Loucy (cell line): ENCODE data around the gene BAZ1A.

Experiments used
- H2AFZ ChIP-seq: fragments of 200-600 bp; sonication (generic); 2 replicates; pipeline ENCODE4 v1.6.0; 2016; ENCODE audit warnings: antibody characterized with exemption, mild to moderate bottlenecking, low read length, moderate library complexity
- H3F3A ChIP-seq: fragments of 200-600 bp; 2 replicates; pipeline ENCODE4 v1.6.0; 2016; ENCODE audit warnings: antibody characterized with exemption, low read depth, mild to moderate bottlenecking
- H3K27me3 ChIP-seq: fragments of 200-600 bp; sonication (generic); 2 replicates; pipeline ENCODE4 v1.6.1; 2014; ENCODE audit warnings: low read length, mild to moderate bottlenecking; ENCODE audit not compliant: insufficient read depth, poor library complexity, severe bottlenecking
- H3K36me3 ChIP-seq: fragments of 200-600 bp; sonication (generic); 2 replicates; pipeline ENCODE4 v1.6.1; 2016; ENCODE audit warnings: low read length; ENCODE audit not compliant: insufficient read depth
- H3K4me1 ChIP-seq: fragments of 200-600 bp; sonication (generic); 2 replicates; pipeline ENCODE4 v1.5.1; 2014; ENCODE audit warnings: low read length, mild to moderate bottlenecking; ENCODE audit not compliant: insufficient read depth, poor library complexity, severe bottlenecking
- H3K4me2 ChIP-seq: fragments of 200-600 bp; sonication (generic); 2 replicates; pipeline ENCODE4 v1.6.0; 2014; ENCODE audit warnings: antibody characterized with exemption, low read length, low read depth, mild to moderate bottlenecking; ENCODE audit not compliant: poor library complexity, severe bottlenecking
- H3K4me3 ChIP-seq: fragments of 200-600 bp; sonication (generic); 2 replicates; pipeline ENCODE4 v1.5.1; 2014; ENCODE audit warnings: low read length, mild to moderate bottlenecking, mixed read lengths; ENCODE audit not compliant: poor library complexity, severe bottlenecking
- H3K79me2 ChIP-seq: fragments of 200-600 bp; sonication (generic); 2 replicates; pipeline ENCODE4 v1.6.1; 2014; ENCODE audit warnings: low read length; ENCODE audit not compliant: insufficient read depth
- H3K9ac ChIP-seq: fragments of 200-600 bp; sonication (generic); 2 replicates; pipeline ENCODE4 v1.6.0; 2014; ENCODE audit warnings: mild to moderate bottlenecking, low read depth, low read length, moderate library complexity; ENCODE audit not compliant: poor library complexity, severe bottlenecking
- H3K9me2 ChIP-seq: fragments of 200-600 bp; sonication (generic); replicated peaks from 2 replicates; pipeline ENCODE4 v1.6.1; 2016; ENCODE audit warnings: low read depth, low read length, mixed read lengths
- H3K9me3 ChIP-seq: fragments of 200-600 bp; sonication (generic); 2 replicates; pipeline ENCODE4 v1.6.1; 2014; ENCODE audit warnings: mild to moderate bottlenecking, antibody characterized with exemption, low read length, low read depth; ENCODE audit not compliant: insufficient read depth
- H4K20me1 ChIP-seq: fragments of 200-600 bp; sonication (generic); 2 replicates; pipeline ENCODE4 v1.6.0; 2014; ENCODE audit warnings: antibody characterized with exemption, low read length, mild to moderate bottlenecking; ENCODE audit not compliant: insufficient read depth, poor library complexity, severe bottlenecking
- CTCF ChIP-seq: fragments of 200-600 bp; sonication (generic); conservative IDR thresholded peaks from 2 replicates; pipeline ENCODE4 v1.5.1; 2014; ENCODE audit warnings: mild to moderate bottlenecking, antibody characterized with exemption, low read length
- EZH2phosphoT487 ChIP-seq: fragments of 200-600 bp; IDR thresholded peaks from 2 replicates; pipeline ENCODE4 v1.6.1; 2018; ENCODE audit warnings: antibody characterized with exemption, mild to moderate bottlenecking, moderate library complexity, borderline replicate concordance

BAZ1A gene

DNA sequence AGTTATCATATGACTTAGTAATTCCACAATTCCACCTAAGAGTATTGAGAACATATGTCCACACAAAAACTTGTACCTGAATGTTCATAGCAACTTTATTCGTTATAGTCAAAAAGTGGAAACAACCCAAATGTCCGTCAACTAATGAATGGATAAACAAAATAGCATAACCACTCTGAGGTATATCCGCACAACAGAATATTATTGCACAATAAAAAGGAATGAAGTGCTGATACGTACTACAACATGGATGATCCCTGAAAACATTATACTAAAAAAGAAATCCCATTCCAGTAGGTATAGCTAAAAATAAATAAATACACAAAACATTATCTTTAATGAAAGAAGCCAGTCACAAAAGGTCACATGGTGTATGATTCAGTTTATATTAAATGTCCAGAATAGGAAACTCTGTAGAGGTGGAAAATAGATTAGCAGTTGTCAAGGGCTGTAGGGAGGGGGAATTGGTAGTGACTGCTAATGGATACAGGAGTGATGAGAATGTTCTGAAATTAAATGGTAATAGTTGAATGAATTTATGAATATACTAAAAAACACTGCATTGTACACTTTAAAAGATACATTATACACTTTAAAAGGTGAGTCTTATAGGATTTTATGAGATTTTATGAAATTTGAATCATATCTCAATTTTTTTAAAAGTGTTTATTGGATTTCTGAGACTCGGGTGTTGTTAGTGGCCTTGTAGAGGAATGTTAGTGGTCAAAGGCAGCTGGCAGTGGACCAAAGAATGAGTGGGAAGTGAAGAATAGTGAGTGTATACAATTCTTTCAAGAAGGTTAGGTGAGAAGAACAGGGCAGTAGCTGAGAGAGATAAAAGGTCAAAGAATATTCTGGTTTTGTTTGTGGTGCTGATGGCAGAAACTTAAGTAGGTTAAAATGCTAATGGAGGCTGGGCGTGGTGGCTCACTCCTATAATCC is 36.3 kb upstream of the BAZ1A start:
- Histone ChIP-seq H3K4me1 (no peaks in the 10 kb centered on the region), H3K9ac (no peak overlapping the region), H3K4me2 (no peak overlapping the region), H3K36me3 (no peaks in the 10 kb centered on the region), H4K20me1 (no peaks in the 10 kb centered on the region), H3K9me3 (no peaks in the 10 kb centered on the region), H2AFZ (no peak overlapping the region), H3K4me3 (no peak overlapping the region), H3K9me2 (no peaks in the 10 kb centered on the region), H3F3A (no peaks in the 10 kb centered on the region), H3K27me3 (no peaks in the 10 kb centered on the region), H3K79me2 (no peaks in the 10 kb centered on the region)
- TF ChIP-seq EZH2phosphoT487: no peak
- TF ChIP-seq CTCF: no peak

GRCh38 chr14:34906287-34906686 is 31.1 kb upstream of the BAZ1A start:
- H3K4me1 ChIP-seq: no peaks in the 10 kb centered on the region
- H3K79me2 ChIP-seq: no peaks in the 10 kb centered on the region
- no peaks in the 10 kb centered on the region for H3K9me2 ChIP-seq
- H3K9ac ChIP-seq: no peak overlapping the region
- TF ChIP-seq CTCF (no peak), EZH2phosphoT487 (no peak)
- no peaks in the 10 kb centered on the region for H3K27me3 ChIP-seq
- no peak overlapping the region for H3K4me3 ChIP-seq
- no peak overlapping the region for H3K4me2 ChIP-seq
- no peaks in the 10 kb centered on the region for H3K36me3 ChIP-seq
- H3F3A ChIP-seq: no peaks in the 10 kb centered on the region
- no peak overlapping the region for H2AFZ ChIP-seq
- no peaks in the 10 kb centered on the region for H3K9me3 ChIP-seq
- no peaks in the 10 kb centered on the region for H4K20me1 ChIP-seq

DNA sequence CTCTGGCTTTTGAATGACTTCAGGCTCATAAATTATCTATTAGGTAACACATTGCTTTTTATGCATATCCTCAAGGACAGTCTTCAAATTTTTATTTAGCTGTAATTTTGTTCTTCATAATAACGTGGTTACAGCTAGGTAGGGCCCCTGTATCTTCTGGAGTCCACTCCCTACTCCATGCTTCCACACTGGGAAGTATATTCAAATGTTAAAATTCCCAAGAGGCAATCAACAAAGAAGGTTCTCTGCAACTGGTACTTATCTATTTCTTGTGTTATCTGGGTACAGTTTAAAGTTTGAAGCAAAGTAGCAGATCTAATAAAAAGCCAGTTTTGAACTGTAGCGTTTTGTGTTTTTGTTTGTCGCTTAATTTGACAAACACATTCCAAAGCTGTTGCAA is 20.1 kb upstream of the BAZ1A start:
- no peaks in the 10 kb centered on the region for H3F3A ChIP-seq
- no peak overlapping the region for H3K4me2 ChIP-seq
- no peaks in the 10 kb centered on the region for H3K9me2 ChIP-seq
- no peak for TF ChIP-seq CTCF
- TF ChIP-seq EZH2phosphoT487: no peak
- H4K20me1 ChIP-seq: no peaks in the 10 kb centered on the region
- H2AFZ ChIP-seq: no peak overlapping the region
- H3K4me1 ChIP-seq: no peaks in the 10 kb centered on the region
- no peak overlapping the region for H3K9ac ChIP-seq
- H3K27me3 ChIP-seq: no peaks in the 10 kb centered on the region
- H3K79me2 ChIP-seq: no peaks in the 10 kb centered on the region
- no peaks in the 10 kb centered on the region for H3K36me3 ChIP-seq
- H3K4me3 ChIP-seq: no peak overlapping the region
- no peaks in the 10 kb centered on the region for H3K9me3 ChIP-seq
